ENCODE results near the gene IPPK.

The IPPK gene

GRCh38 chr9:92658176-92658575 is 11.8 kb downstream of the IPPK start:
- Histone ChIP-seq H3K27ac (ENCODE audit: low read length) (no peak overlapping the region), H3K4me2 (ENCODE audit: low read depth, low read length) (no peak overlapping the region), H3K9me2 (replicated peaks; ENCODE audit: insufficient read depth, low read length) (no peaks in the 10 kb centered on the region), H3K79me2 (ENCODE audit: low read length) (peaks cover 84% of the 10 kb centered on the region), H3K36me3 (replicated peaks; ENCODE audit: insufficient read depth, low read length) (no peaks in the 10 kb centered on the region), H3F3A (ENCODE audit: insufficient read depth, low read length) (no peaks in the 10 kb centered on the region), H3K4me1 (ENCODE audit: low read length) (no peaks in the 10 kb centered on the region), H3K9me3 (replicated peaks; ENCODE audit: insufficient read depth, low read length) (no peaks in the 10 kb centered on the region), H3K27me3 (replicated peaks; ENCODE audit: insufficient read depth, low read length) (no peaks in the 10 kb centered on the region), H2AFZ (ENCODE audit: low read length) (no peak overlapping the region), H4K20me1 (ENCODE audit: insufficient read depth, low read length) (no peaks in the 10 kb centered on the region; the same call in 1 of the 2 replicates), H3K9ac (ENCODE audit: low read length) (no peak overlapping the region), H3K4me3 (ENCODE audit: low read length) (no peak overlapping the region)
- DNase-seq: no peak
- TF ChIP-seq CTCF (IDR thresholded peaks at IDR 0.05; ENCODE audit: low read length): no peak
- no peak for TF ChIP-seq EZH2phosphoT487 (IDR thresholded peaks at IDR 0.05; ENCODE audit: low read length)
- TF ChIP-seq EZH2 (optimal IDR thresholded peaks at IDR 0.05; ENCODE audit: low read depth, low read length): no peak

- Histone ChIP-seq H3K4me1 (ENCODE audit: low read length) (no peaks in the 10 kb centered on the region), H3K9me2 (replicated peaks; ENCODE audit: insufficient read depth, low read length) (no peaks in the 10 kb centered on the region), H3K79me2 (ENCODE audit: low read length) (peaks cover 78% of the 10 kb centered on the region), H3K27me3 (replicated peaks; ENCODE audit: insufficient read depth, low read length) (no peaks in the 10 kb centered on the region), H3K4me2 (ENCODE audit: low read depth, low read length) (no peak overlapping the region), H3K36me3 (replicated peaks; ENCODE audit: insufficient read depth, low read length) (no peaks in the 10 kb centered on the region), H4K20me1 (ENCODE audit: insufficient read depth, low read length) (no peaks in the 10 kb centered on the region), H3K27ac (ENCODE audit: low read length) (no peak overlapping the region), H3K9me3 (replicated peaks; ENCODE audit: insufficient read depth, low read length) (no peaks in the 10 kb centered on the region), H2AFZ (ENCODE audit: low read length) (no peak overlapping the region), H3F3A (ENCODE audit: insufficient read depth, low read length) (no peaks in the 10 kb centered on the region), H3K9ac (ENCODE audit: low read length) (no peak overlapping the region), H3K4me3 (ENCODE audit: low read length) (no peak overlapping the region)
- TF ChIP-seq EZH2phosphoT487 (IDR thresholded peaks at IDR 0.05; ENCODE audit: low read length): no peak
- TF ChIP-seq EZH2 (optimal IDR thresholded peaks at IDR 0.05; ENCODE audit: low read depth, low read length): no peak
- no peak for TF ChIP-seq CTCF (IDR thresholded peaks at IDR 0.05; ENCODE audit: low read length)
- DNase-seq: no peak
Measured at GRCh38 chr9:92657296-92658094, 12.4 kb downstream of the IPPK start.

GRCh38 chr9:92656537-92656925 is 13.4 kb downstream of the IPPK start:
- Histone ChIP-seq H3K27me3 (replicated peaks; ENCODE audit: insufficient read depth, low read length) (no peaks in the 10 kb centered on the region), H3K79me2 (ENCODE audit: low read length) (peaks cover 68% of the 10 kb centered on the region), H4K20me1 (ENCODE audit: insufficient read depth, low read length) (no peaks in the 10 kb centered on the region), H3K4me1 (ENCODE audit: low read length) (no peaks in the 10 kb centered on the region), H3K9me2 (replicated peaks; ENCODE audit: insufficient read depth, low read length) (no peaks in the 10 kb centered on the region), H3K4me3 (ENCODE audit: low read length) (no peak overlapping the region), H3K9ac (ENCODE audit: low read length) (no peak overlapping the region), H3K4me2 (ENCODE audit: low read depth, low read length) (no peak overlapping the region), H3F3A (ENCODE audit: insufficient read depth, low read length) (no peaks in the 10 kb centered on the region), H3K9me3 (replicated peaks; ENCODE audit: insufficient read depth, low read length) (no peaks in the 10 kb centered on the region), H3K36me3 (replicated peaks; ENCODE audit: insufficient read depth, low read length) (no peaks in the 10 kb centered on the region), H2AFZ (ENCODE audit: low read length) (no peak overlapping the region), H3K27ac (ENCODE audit: low read length) (no peak overlapping the region)
- DNase-seq: no peak
- no peak for TF ChIP-seq EZH2 (optimal IDR thresholded peaks at IDR 0.05; ENCODE audit: low read depth, low read length)

- Histone ChIP-seq H3K9ac (ENCODE audit: low read length) (no peak overlapping the region), H3K36me3 (replicated peaks; ENCODE audit: insufficient read depth, low read length) (no peaks in the 10 kb centered on the region), H4K20me1 (ENCODE audit: insufficient read depth, low read length) (no peaks in the 10 kb centered on the region), H3K27ac (ENCODE audit: low read length) (no peak overlapping the region), H3K4me1 (ENCODE audit: low read length) (no peaks in the 10 kb centered on the region), H3K9me2 (replicated peaks; ENCODE audit: insufficient read depth, low read length) (no peaks in the 10 kb centered on the region), H3K4me2 (ENCODE audit: low read depth, low read length) (no peak overlapping the region), H3K79me2 (ENCODE audit: low read length) (peaks cover 63% of the 10 kb centered on the region), H3K4me3 (ENCODE audit: low read length) (no peak overlapping the region), H3K9me3 (replicated peaks; ENCODE audit: insufficient read depth, low read length) (no peaks in the 10 kb centered on the region), H3K27me3 (replicated peaks; ENCODE audit: insufficient read depth, low read length) (no peaks in the 10 kb centered on the region), H2AFZ (ENCODE audit: low read length) (no peak overlapping the region), H3F3A (ENCODE audit: insufficient read depth, low read length) (no peaks in the 10 kb centered on the region)
- DNase-seq: no peak
- TF ChIP-seq CTCF (IDR thresholded peaks at IDR 0.05; ENCODE audit: low read length) (no peak), EZH2 (optimal IDR thresholded peaks at IDR 0.05; ENCODE audit: low read depth, low read length) (no peak), EZH2phosphoT487 (IDR thresholded peaks at IDR 0.05; ENCODE audit: low read length) (no peak)
Measured at GRCh38 chr9:92655896-92656536, 13.9 kb downstream of the IPPK start.
